H1 (cell line): ENCODE data around the gene ST3GAL3. TPM values are rescaled to one million over a fixed set of nuclear protein-coding genes. Genes with fewer than 3 reads are reported as not detected.
A peak's percentile ranks its signal among the peaks of the same experiment; 100 is the strongest.

Source experiments
- CTCF ChIA-PET: fragments of 300-600 bp; sonication (Branson Sonifier 250); formaldehyde crosslinking; loops from one replicate; lab custom pipeline; 2021; ENCODE audit not compliant: partially characterized antibody; lab: Charles Lee
- POLR2A ChIA-PET: fragments of 300-600 bp; sonication (Branson Sonifier 250); formaldehyde crosslinking; loops from one replicate; lab custom pipeline; 2021; ENCODE audit warnings: inconsistent platforms; ENCODE audit not compliant: partially characterized antibody; lab: Charles Lee
- DNase-seq, 2 experiments: peaks; one replicate each; pipeline versions ENCODE4 v3.0.0 to v3.0.0-alpha.2; 2010 to 2022; ENCODE audit warnings: low spot score in 2 of 2, low read depth in 1 of 2, mixed read lengths in 1 of 2
- FAIRE-seq: peaks from 2 replicates; lab custom pipeline; 2011; peaks lifted over from hg19 to GRCh38; lab: Jason Lieb, UNC
- H2AFZ ChIP-seq: 2 replicates; pipeline ENCODE4 v1.8.1; 2012; ENCODE audit warnings: low read length, inconsistent platforms
- H2AK5ac ChIP-seq: 2 replicates; pipeline ENCODE4 v1.6.1; 2013; ENCODE audit warnings: low read depth, low read length
- H2BK120ac ChIP-seq: replicated peaks from 2 replicates; pipeline ENCODE3; 2013; ENCODE audit warnings: low read depth, low read length, inconsistent platforms
- H2BK12ac ChIP-seq: 2 replicates; pipeline ENCODE4 v1.6.1; 2013; ENCODE audit warnings: low read depth, low read length
- H2BK15ac ChIP-seq: 2 replicates; pipeline ENCODE4 v1.6.1; 2013; ENCODE audit warnings: low read length
- H2BK20ac ChIP-seq: 2 replicates; pipeline ENCODE4 v1.6.1; 2013; ENCODE audit warnings: low read length
- H2BK5ac ChIP-seq: 2 replicates; pipeline ENCODE4 v1.6.1; 2013; ENCODE audit warnings: low read depth, low read length
- H3K14ac ChIP-seq: 2 replicates; pipeline ENCODE4 v1.6.1; 2013; ENCODE audit warnings: inconsistent platforms; ENCODE audit not compliant: insufficient read length
- H3K18ac ChIP-seq: 2 replicates; pipeline ENCODE4 v1.6.1; 2013; ENCODE audit warnings: low read length; ENCODE audit errors: extremely low read depth
- H3K23ac ChIP-seq: 2 replicates; pipeline ENCODE4 v1.6.1; 2013; ENCODE audit warnings: inconsistent platforms; ENCODE audit not compliant: insufficient read length
- H3K23me2 ChIP-seq: 2 replicates; pipeline ENCODE4 v1.6.1; 2013; ENCODE audit warnings: low read depth, low read length
- H3K27ac ChIP-seq: 2 replicates; pipeline ENCODE4 v1.6.1; 2011; ENCODE audit warnings: low read depth, low read length, inconsistent platforms
- H3K27me3 ChIP-seq, 4 experiments: replicated peaks in 1 of 4; 1 replicate in 1 of 4; 2 replicates in 3 of 4; pipeline versions ENCODE4 v1.6.1 to v1.8.1; 2011 to 2013; ENCODE audit warnings: low read length in 3 of 4, mild to moderate bottlenecking in 3 of 4, inconsistent platforms in 2 of 4, mixed read lengths in 2 of 4, moderate library complexity in 1 of 4; ENCODE audit not compliant: control insufficient read depth in 3 of 4, insufficient read depth in 3 of 4; ENCODE audit errors: extremely low read depth in 1 of 4
- H3K36me3 ChIP-seq, 4 experiments: 2 replicates each; pipeline versions ENCODE4 v1.6.1 to v1.8.1; 2011 to 2013; ENCODE audit warnings: mild to moderate bottlenecking in 4 of 4, low read length in 3 of 4, moderate library complexity in 2 of 4, control low read depth in 1 of 4, inconsistent platforms in 1 of 4; ENCODE audit not compliant: insufficient read depth in 4 of 4, control insufficient read depth in 2 of 4
- H3K4ac ChIP-seq: replicated peaks from 2 replicates; pipeline ENCODE3; 2013; ENCODE audit warnings: low read length, low read depth, mixed read lengths, inconsistent platforms; ENCODE audit not compliant: insufficient read length
- H3K4me1 ChIP-seq, 4 experiments: replicated peaks in 1 of 4; 1 replicate in 1 of 4; 2 replicates in 3 of 4; pipeline versions ENCODE4 v1.6.1 to v1.8.1; 2011 to 2013; ENCODE audit warnings: low read length in 3 of 4, inconsistent platforms in 2 of 4, mixed read lengths in 1 of 4; ENCODE audit not compliant: insufficient read depth in 4 of 4, control insufficient read depth in 3 of 4
- H3K4me2 ChIP-seq, 2 experiments: 2 replicates each; pipeline versions ENCODE4 v1.6.1 to v1.8.1; 2011 to 2013; ENCODE audit warnings: low read depth in 2 of 2, low read length in 2 of 2, control low read depth in 1 of 2, inconsistent platforms in 1 of 2, mild to moderate bottlenecking in 1 of 2; ENCODE audit not compliant: insufficient read depth in 1 of 2
- H3K4me3 ChIP-seq, 4 experiments: fragments of 200-600, 300-600 bp in 1 of 4; sonication (generic), shearing (Covaris generic), sonication (Bioruptor Twin) in 1 of 4; 2 replicates each; pipeline versions ENCODE4 v1.5.1 to v1.8.1; 2011 to 2016; ENCODE audit warnings: low read length in 4 of 4, low read depth in 3 of 4, control low read depth in 2 of 4, inconsistent platforms in 2 of 4, mild to moderate bottlenecking in 2 of 4, mixed read lengths in 1 of 4, moderate library complexity in 1 of 4; ENCODE audit not compliant: insufficient read depth in 2 of 4; ENCODE audit errors: extremely low read depth in 1 of 4
- H3K56ac ChIP-seq: replicated peaks from 2 replicates; pipeline ENCODE3; 2013; ENCODE audit warnings: low read depth, mild to moderate bottlenecking, mixed read lengths, low read length, inconsistent platforms; ENCODE audit not compliant: insufficient read length
- H3K79me1 ChIP-seq: 2 replicates; pipeline ENCODE4 v1.6.1; 2013; ENCODE audit warnings: low read depth, low read length, control low read depth
- H3K79me2 ChIP-seq, 2 experiments: 2 replicates each; pipeline versions ENCODE4 v1.6.1 to v1.8.1; 2012 to 2013; ENCODE audit warnings: low read length in 2 of 2, mild to moderate bottlenecking in 2 of 2, inconsistent platforms in 1 of 2; ENCODE audit not compliant: insufficient read depth in 2 of 2, control insufficient read depth in 1 of 2
- H3K9ac ChIP-seq, 4 experiments: replicated peaks in 1 of 4; 1 replicate in 1 of 4; 2 replicates in 3 of 4; pipeline versions ENCODE4 v1.6.1 to v1.8.1; 2011 to 2013; ENCODE audit warnings: low read depth in 3 of 4, low read length in 3 of 4, control low read depth in 2 of 4, mild to moderate bottlenecking in 2 of 4, moderate library complexity in 2 of 4, inconsistent platforms in 1 of 4; ENCODE audit errors: extremely low read depth in 1 of 4
- H3K9me3 ChIP-seq, 2 experiments: 2 replicates each; pipeline versions ENCODE4 v1.6.1 to v1.8.1; 2012 to 2013; ENCODE audit warnings: mild to moderate bottlenecking in 2 of 2, moderate library complexity in 2 of 2, control low read depth in 1 of 2, inconsistent platforms in 1 of 2, low read depth in 1 of 2, low read length in 1 of 2, mixed read lengths in 1 of 2; ENCODE audit not compliant: insufficient read depth in 2 of 2
- H4K20me1 ChIP-seq, 2 experiments: replicated peaks in 1 of 2; 2 replicates each; pipeline versions ENCODE3 to v1.8.1; 2011 to 2013; ENCODE audit warnings: inconsistent platforms in 2 of 2, low read length in 2 of 2, mild to moderate bottlenecking in 1 of 2; ENCODE audit not compliant: insufficient read depth in 2 of 2, control insufficient read depth in 1 of 2
- H4K5ac ChIP-seq: 2 replicates; pipeline ENCODE4 v1.6.1; 2013; ENCODE audit warnings: low read length, low read depth, mixed read lengths, inconsistent platforms; ENCODE audit not compliant: insufficient read length
- H4K8ac ChIP-seq: 2 replicates; pipeline ENCODE4 v1.8.0; 2013; ENCODE audit warnings: mild to moderate bottlenecking, moderate library complexity, low read length, inconsistent platforms; ENCODE audit not compliant: insufficient read depth; ENCODE audit errors: extremely low read depth
- H4K91ac ChIP-seq: replicated peaks from 2 replicates; pipeline ENCODE3; 2013; ENCODE audit warnings: low read length, mixed read lengths, inconsistent platforms; ENCODE audit not compliant: insufficient read length
- MAFK ChIP-seq: IDR thresholded peaks from 2 replicates; pipeline ENCODE4 v1.6.1; 2012; ENCODE audit warnings: low read depth, mild to moderate bottlenecking, improper control_type of control experiment, low read length
- RAD21 ChIP-seq, 2 experiments: IDR thresholded peaks in 1 of 2; conservative IDR thresholded peaks in 1 of 2; 2 replicates each; pipeline ENCODE4 v1.6.1; 2011; ENCODE audit warnings: low read depth in 2 of 2, low read length in 2 of 2, improper control_type of control experiment in 1 of 2, inconsistent platforms in 1 of 2, mild to moderate bottlenecking in 1 of 2, moderate library complexity in 1 of 2
- WGBS, 2 experiments: shearing (Covaris generic) in 1 of 2; methylation state at CpG; one replicate each; pipeline versions ENCODE4 v1.1.6 to v1.1.7; 2013 to 2015; ENCODE audit warnings: low lambda C conversion rate in 2 of 2, mixed read lengths in 2 of 2, inconsistent platforms in 1 of 2, low coverage in 1 of 2, missing lambda C conversion rate in 1 of 2; ENCODE audit not compliant: insufficient replicate concordance in 2 of 2, insufficient coverage in 1 of 2, insufficient read length in 1 of 2; ENCODE audit errors: extremely low coverage in 1 of 2, missing lambda C conversion rate in 1 of 2; 5-methylcytosine and 5-hydroxymethylcytosine counted together
- polyA plus RNA-seq, 7 experiments: library from polyadenylated mRNA; depleted of rRNA in 3 of 7; stranded (reverse) in 5 of 7; unstranded in 2 of 7; fragments of >200 nt in 5 of 7; fragments of 200-250 nt in 2 of 7; gene quantifications; 1 replicate in 5 of 7; 2 replicates in 1 of 7; 4 replicates in 1 of 7; pipeline versions ENCODE4 v1.2.1 to v1.2.3, GENCODE V29; 2011 to 2013; ENCODE audit warnings: missing spikeins in 2 of 7, mixed read lengths in 2 of 7
- total RNA-seq: library from RNA; stranded (reverse); fragmentation: NEBNext Ultra II Directional; extraction: Animal tissue kit (Norgen Biotek cat#: 25700); gene quantifications from 2 replicates; pipeline ENCODE4 v1.2.1, GENCODE V29; 2021

Gene ST3GAL3
- total and polyA plus RNA-seq, 2 of the 8 experiments (the other 6 are each of a cell fraction or from before 2014, with no cell fraction given) = 6.8 to 7.0 TPM

GRCh38 chr1:43914576-43915525, 207.5 kb downstream of the ST3GAL3 start:
- peak overlapping the region; percentile 54 for H2BK15ac ChIP-seq
- H3K9me3 ChIP-seq = no peaks in the 10 kb centered on the region
- no peak overlapping the region for H3K9ac ChIP-seq
- FAIRE-seq (no peak), DNase-seq (no peak)
- peak overlapping the region; percentile 68; the same call in 1 of the 2 replicates for H2AK5ac ChIP-seq
- H3K79me2 ChIP-seq = no peaks in the 10 kb centered on the region
- no peaks in the 10 kb centered on the region for H3K23me2 ChIP-seq
- H3K14ac ChIP-seq = no peak overlapping the region
- no peak overlapping the region for H3K27ac ChIP-seq
- ChIA-PET CTCF (interaction anchor here (0.6 to 11.2 kb wide), 12 partner anchors 13 to 1370 kb away, joined by 3 to 126 read pairs (median 4); partner anchors contain the start of gene ARTN), POLR2A (interaction anchor here (1.0 to 3.3 kb wide), 5 partner anchors 10 to 29 kb away, joined by 3 to 15 read pairs (median 4); partner anchors contain the start of gene ARTN)
- no peak overlapping the region for H2AFZ ChIP-seq
- no peak overlapping the region for H2BK120ac ChIP-seq
- no peaks in the 10 kb centered on the region for H3K79me1 ChIP-seq
- no peak overlapping the region for H4K8ac ChIP-seq
- H3K23ac ChIP-seq = no peak overlapping the region
- H4K20me1 ChIP-seq = no peaks in the 10 kb centered on the region
- TF ChIP-seq RAD21 (IDR thresholded peaks at IDR 0.05 in 1 of 2, conservative IDR thresholded peaks at IDR 0.05 in 1 of 2; ENCODE audit: low read depth in 2 of 2, low read length in 2 of 2) (no peak), MAFK (no peak)
- H2BK5ac ChIP-seq = peak overlapping the region; percentile 30; the same call in 1 of the 2 replicates
- WGBS, 2 experiments = 89% methylated on average over 12 of the region's 13 CpGs; no CpG with 5 or more reads in 1 of the 2 experiments
- no peak overlapping the region for H4K5ac ChIP-seq
- no peak overlapping the region for H3K4me3 ChIP-seq
- no peak overlapping the region for H3K4me2 ChIP-seq
- H2BK12ac ChIP-seq = peak overlapping the region; percentile 51; the same call in 1 of the 2 replicates
- no peak overlapping the region for H3K56ac ChIP-seq
- no peaks in the 10 kb centered on the region for H3K27me3 ChIP-seq
- peak overlapping the region; percentile 78; the same call in 1 of the 2 replicates for H3K18ac ChIP-seq
- no peaks in the 10 kb centered on the region for H3K36me3 ChIP-seq
- peaks cover 3 to 21% (median 7%) of the 10 kb centered on the region in 4 experiments for H3K4me1 ChIP-seq
- H2BK20ac ChIP-seq = peak overlapping the region; percentile 56; the same call in 1 of the 2 replicates
- no peak overlapping the region for H3K4ac ChIP-seq
- no peak overlapping the region for H4K91ac ChIP-seq
